Activated naive CD8-positive, alpha-beta T cell treated with anti-CD3 and anti-CD28 coated beads, Interleukin-2, amount 50 U/mL, for 24 hours (primary cell): Measurements from ENCODE around the gene ANKFY1.

Experiments
- ATAC-seq: fragments of 150-1000 bp; cut with Tn5 transposase; one replicate; pipeline ENCODE4 v1.10.0; 2021
- DNase-seq: peaks from one replicate; pipeline ENCODE4 v3.0.0; 2021
- H3K27ac Mint-ChIP-seq: one replicate; pipeline ENCODE4 v1.8.0; 2021; ENCODE audit warnings: mild to moderate bottlenecking, mixed read lengths
- H3K27me3 Mint-ChIP-seq: one replicate; pipeline ENCODE4 v1.8.0; 2021; ENCODE audit warnings: mixed read lengths
- H3K36me3 Mint-ChIP-seq: one replicate; pipeline ENCODE4 v1.8.0; 2021; ENCODE audit warnings: low read depth, mixed read lengths
- H3K4me1 Mint-ChIP-seq: one replicate; pipeline ENCODE4 v1.8.0; 2021; ENCODE audit warnings: mixed read lengths
- H3K4me3 Mint-ChIP-seq: one replicate; pipeline ENCODE4 v1.8.0; 2021; ENCODE audit warnings: mild to moderate bottlenecking, moderate library complexity, mixed read lengths
- H3K9me3 Mint-ChIP-seq: one replicate; pipeline ENCODE4 v1.8.0; 2021; ENCODE audit warnings: mixed read lengths

ANKFY1 gene

GRCh38 chr17:4263282-4264215, at the start of gene ANKFY1:
Gene ANKFY1 (minus strand): TSS chr17:4263979. CDS start chr17:4263941, 38 bp downstream.
- peaks cover 30% of the 10 kb centered on the region for H3K4me1 Mint-ChIP-seq
- peak within 1 kb of the TSS; percentile 89 for H3K27ac Mint-ChIP-seq
- peak within 1 kb of the TSS; percentile 86 for H3K4me3 Mint-ChIP-seq
- peaks cover 29% of the 10 kb centered on the region for H3K36me3 Mint-ChIP-seq
- DNase-seq (peak; percentile 98), ATAC-seq (peak; percentile 98)
- H3K9me3 Mint-ChIP-seq, result peaks cover 7% of the 10 kb centered on the region
- H3K27me3 Mint-ChIP-seq, result no peaks in the 10 kb centered on the region

- H3K36me3 Mint-ChIP-seq, result peaks cover 7% of the 10 kb centered on the region
- no peak overlapping the region for H3K4me3 Mint-ChIP-seq
- H3K4me1 Mint-ChIP-seq, result peaks cover 59% of the 10 kb centered on the region
- ATAC-seq (no peak), DNase-seq (no peak)
- no peak overlapping the region for H3K27ac Mint-ChIP-seq
- no peaks in the 10 kb centered on the region for H3K9me3 Mint-ChIP-seq
- no peaks in the 10 kb centered on the region for H3K27me3 Mint-ChIP-seq
These were observed 46.7 kb upstream of the ANKFY1 start for GRCh38 chr17:4310354-4311060.

- H3K36me3 Mint-ChIP-seq, result peaks cover 6% of the 10 kb centered on the region
- no peaks in the 10 kb centered on the region for H3K9me3 Mint-ChIP-seq
- no peaks in the 10 kb centered on the region for H3K27me3 Mint-ChIP-seq
- no peak overlapping the region for H3K27ac Mint-ChIP-seq
- no peak for ATAC-seq
- H3K4me1 Mint-ChIP-seq, result peaks cover 58% of the 10 kb centered on the region
- no peak overlapping the region for H3K4me3 Mint-ChIP-seq
- no peak for DNase-seq
These were observed 46.1 kb upstream of the ANKFY1 start for GRCh38 chr17:4309897-4310296.

GRCh38 chr17:4307179-4307930, 43.6 kb upstream of the ANKFY1 start:
- no peak for ATAC-seq
- Mint-ChIP-seq H3K4me3 (no peak overlapping the region), H3K27ac (peak overlapping the region; percentile 27), H3K27me3 (no peaks in the 10 kb centered on the region), H3K4me1 (peaks cover 35% of the 10 kb centered on the region), H3K9me3 (no peaks in the 10 kb centered on the region), H3K36me3 (peaks cover 11% of the 10 kb centered on the region)
- DNase-seq, result no peak

- peaks cover 16% of the 10 kb centered on the region for H3K4me1 Mint-ChIP-seq
- peaks cover 11% of the 10 kb centered on the region for H3K36me3 Mint-ChIP-seq
- ATAC-seq (no peak), DNase-seq (no peak)
- H3K27me3 Mint-ChIP-seq, result no peaks in the 10 kb centered on the region
- H3K27ac Mint-ChIP-seq, result no peak overlapping the region
- no peaks in the 10 kb centered on the region for H3K9me3 Mint-ChIP-seq
- no peak overlapping the region for H3K4me3 Mint-ChIP-seq
These were observed 41.4 kb upstream of the ANKFY1 start for GRCh38 chr17:4305224-4305623.

- Mint-ChIP-seq H3K9me3 (no peaks in the 10 kb centered on the region), H3K27ac (no peak overlapping the region), H3K4me1 (peaks cover 9% of the 10 kb centered on the region), H3K27me3 (no peaks in the 10 kb centered on the region), H3K36me3 (peaks cover 11% of the 10 kb centered on the region), H3K4me3 (no peak overlapping the region)
- peak; percentile 75 for ATAC-seq
- peak; percentile 61 for DNase-seq
These were observed 40.7 kb upstream of the ANKFY1 start for GRCh38 chr17:4304417-4305027.

GRCh38 chr17:4301066-4301465, 37.3 kb upstream of the ANKFY1 start:
- no peak overlapping the region for H3K4me3 Mint-ChIP-seq
- ATAC-seq, result no peak
- H3K27me3 Mint-ChIP-seq, result no peaks in the 10 kb centered on the region
- no peaks in the 10 kb centered on the region for H3K9me3 Mint-ChIP-seq
- DNase-seq, result no peak
- peaks cover 18% of the 10 kb centered on the region for H3K36me3 Mint-ChIP-seq
- H3K4me1 Mint-ChIP-seq, result peaks cover 6% of the 10 kb centered on the region
- no peak overlapping the region for H3K27ac Mint-ChIP-seq

GRCh38 chr17:4297351-4297750, 33.6 kb upstream of the ANKFY1 start:
- H3K36me3 Mint-ChIP-seq, result peaks cover 18% of the 10 kb centered on the region
- no peaks in the 10 kb centered on the region for H3K27me3 Mint-ChIP-seq
- no peak for ATAC-seq
- H3K4me1 Mint-ChIP-seq, result peaks cover 6% of the 10 kb centered on the region
- no peaks in the 10 kb centered on the region for H3K9me3 Mint-ChIP-seq
- no peak overlapping the region for H3K4me3 Mint-ChIP-seq
- no peak overlapping the region for H3K27ac Mint-ChIP-seq
- no peak for DNase-seq

GRCh38 chr17:4295686-4296085, 31.9 kb upstream of the ANKFY1 start:
- DNase-seq (no peak), ATAC-seq (no peak)
- H3K9me3 Mint-ChIP-seq, result no peaks in the 10 kb centered on the region
- H3K4me1 Mint-ChIP-seq, result peaks cover 6% of the 10 kb centered on the region
- H3K27me3 Mint-ChIP-seq, result no peaks in the 10 kb centered on the region
- no peak overlapping the region for H3K4me3 Mint-ChIP-seq
- H3K36me3 Mint-ChIP-seq, result peaks cover 15% of the 10 kb centered on the region
- H3K27ac Mint-ChIP-seq, result no peak overlapping the region

- no peak overlapping the region for H3K4me3 Mint-ChIP-seq
- H3K36me3 Mint-ChIP-seq, result peaks cover 20% of the 10 kb centered on the region
- peaks cover 6% of the 10 kb centered on the region for H3K4me1 Mint-ChIP-seq
- no peaks in the 10 kb centered on the region for H3K27me3 Mint-ChIP-seq
- DNase-seq, result no peak
- no peaks in the 10 kb centered on the region for H3K9me3 Mint-ChIP-seq
- H3K27ac Mint-ChIP-seq, result no peak overlapping the region
- ATAC-seq, result no peak
These were observed 29.8 kb upstream of the ANKFY1 start for GRCh38 chr17:4293572-4293971.

- ATAC-seq (no peak), DNase-seq (no peak)
- Mint-ChIP-seq H3K27me3 (no peaks in the 10 kb centered on the region), H3K27ac (no peak overlapping the region), H3K4me1 (peaks cover 2% of the 10 kb centered on the region), H3K9me3 (no peaks in the 10 kb centered on the region), H3K4me3 (no peak overlapping the region), H3K36me3 (peaks cover 17% of the 10 kb centered on the region)
These were observed 23.9 kb upstream of the ANKFY1 start for GRCh38 chr17:4287710-4288109.

GRCh38 chr17:4276514-4276913, 12.7 kb upstream of the ANKFY1 start:
- Mint-ChIP-seq H3K9me3 (no peaks in the 10 kb centered on the region), H3K4me1 (no peaks in the 10 kb centered on the region), H3K4me3 (no peak overlapping the region), H3K27ac (no peak overlapping the region), H3K36me3 (peaks cover 24% of the 10 kb centered on the region), H3K27me3 (no peaks in the 10 kb centered on the region)
- no peak for ATAC-seq
- no peak for DNase-seq

- peak overlapping the region; percentile 60 for H3K27ac Mint-ChIP-seq
- no peaks in the 10 kb centered on the region for H3K27me3 Mint-ChIP-seq
- H3K4me1 Mint-ChIP-seq, result no peaks in the 10 kb centered on the region
- no peaks in the 10 kb centered on the region for H3K9me3 Mint-ChIP-seq
- H3K4me3 Mint-ChIP-seq, result no peak overlapping the region
- peaks cover 15% of the 10 kb centered on the region for H3K36me3 Mint-ChIP-seq
- DNase-seq, result no peak
- ATAC-seq, result no peak
These were observed 9.2 kb upstream of the ANKFY1 start for GRCh38 chr17:4272972-4273368.
